Measurements from ENCODE around the gene NLRC5. TPM values are rescaled to one million over a fixed set of nuclear protein-coding genes. Genes with fewer than 3 reads are reported as not detected.
"Not testable (repeated sequence)": the region's sequence is repeated elsewhere in the genome, so short reads cannot be mapped to it uniquely, and the experiment has no call there.

NLRC5 gene
- total RNA-seq, 1 donor from 2014 or later: 6.6 TPM

- DNase-seq (ENCODE audit: low read depth): no peak
Measured at GRCh38 chr16:56980792-56981724, 8.3 kb upstream of the NLRC5 start.

GRCh38 chr16:56981729-56982271 lies 7.6 kb upstream of the NLRC5 start:
- no peak for DNase-seq (ENCODE audit: low read depth)

- no peak for DNase-seq (ENCODE audit: low read depth)
Measured at GRCh38 chr16:56982695-56983094, 6.7 kb upstream of the NLRC5 start.

GRCh38 chr16:56983211-56983751 lies 6.1 kb upstream of the NLRC5 start:
- no peak for DNase-seq (ENCODE audit: low read depth)

- DNase-seq (ENCODE audit: low read depth): no peak
Measured at GRCh38 chr16:56984639-56985038, 4.7 kb upstream of the NLRC5 start.

GRCh38 chr16:56985288-56985961 lies 3.9 kb upstream of the NLRC5 start:
- DNase-seq (ENCODE audit: low read depth): peak; percentile 73

- no peak for DNase-seq (ENCODE audit: low read depth)
Measured at GRCh38 chr16:56985962-56986360, 3.4 kb upstream of the NLRC5 start.

GRCh38 chr16:56986361-56986760 lies 3.0 kb upstream of the NLRC5 start:
- no peak for DNase-seq (ENCODE audit: low read depth)

- not testable (repeated sequence) for DNase-seq (ENCODE audit: low read depth)
Measured at GRCh38 chr16:56986908-56987307, 2.4 kb upstream of the NLRC5 start.

GRCh38 chr16:56987692-56988091 lies 1.7 kb upstream of the NLRC5 start:
- DNase-seq (ENCODE audit: low read depth): no peak

GRCh38 chr16:56988161-56988947 lies 1.0 kb upstream of the NLRC5 start:
- DNase-seq (ENCODE audit: low read depth): no peak

GRCh38 chr16:56989988-56990387 lies 631 bp downstream of the NLRC5 start:
- no peak for DNase-seq (ENCODE audit: low read depth)

GRCh38 chr16:56990407-56991286 lies 1.3 kb downstream of the NLRC5 start:
- no peak for DNase-seq (ENCODE audit: low read depth)

GRCh38 chr16:56992431-56992830 lies 3.1 kb downstream of the NLRC5 start:
- not testable (repeated sequence) for DNase-seq (ENCODE audit: low read depth)

- DNase-seq (ENCODE audit: low read depth): no peak
Measured at GRCh38 chr16:56993204-56993603, 3.8 kb downstream of the NLRC5 start.

- no peak for DNase-seq (ENCODE audit: low read depth)
Measured at GRCh38 chr16:56994311-56994710, 5.0 kb downstream of the NLRC5 start.

GRCh38 chr16:56995136-56995805 lies 5.9 kb downstream of the NLRC5 start:
- DNase-seq (ENCODE audit: low read depth): no peak

GRCh38 chr16:56997264-56997663 lies 7.9 kb downstream of the NLRC5 start:
- no peak for DNase-seq (ENCODE audit: low read depth)

GRCh38 chr16:56997931-56998330 lies 8.6 kb downstream of the NLRC5 start:
- DNase-seq (ENCODE audit: low read depth): no peak

GRCh38 chr16:56998352-56998751 lies 9.0 kb downstream of the NLRC5 start:
- DNase-seq (ENCODE audit: low read depth): no peak
